Superior temporal gyrus (tissue), 1 donor: ENCODE measurements around the gene AUTS2.

Experiments used
- DNase-seq: peaks from one replicate; pipeline ENCODE4 v3.0.0-alpha.2; 2016; ENCODE audit errors: extremely low spot score

AUTS2 gene

DNA sequence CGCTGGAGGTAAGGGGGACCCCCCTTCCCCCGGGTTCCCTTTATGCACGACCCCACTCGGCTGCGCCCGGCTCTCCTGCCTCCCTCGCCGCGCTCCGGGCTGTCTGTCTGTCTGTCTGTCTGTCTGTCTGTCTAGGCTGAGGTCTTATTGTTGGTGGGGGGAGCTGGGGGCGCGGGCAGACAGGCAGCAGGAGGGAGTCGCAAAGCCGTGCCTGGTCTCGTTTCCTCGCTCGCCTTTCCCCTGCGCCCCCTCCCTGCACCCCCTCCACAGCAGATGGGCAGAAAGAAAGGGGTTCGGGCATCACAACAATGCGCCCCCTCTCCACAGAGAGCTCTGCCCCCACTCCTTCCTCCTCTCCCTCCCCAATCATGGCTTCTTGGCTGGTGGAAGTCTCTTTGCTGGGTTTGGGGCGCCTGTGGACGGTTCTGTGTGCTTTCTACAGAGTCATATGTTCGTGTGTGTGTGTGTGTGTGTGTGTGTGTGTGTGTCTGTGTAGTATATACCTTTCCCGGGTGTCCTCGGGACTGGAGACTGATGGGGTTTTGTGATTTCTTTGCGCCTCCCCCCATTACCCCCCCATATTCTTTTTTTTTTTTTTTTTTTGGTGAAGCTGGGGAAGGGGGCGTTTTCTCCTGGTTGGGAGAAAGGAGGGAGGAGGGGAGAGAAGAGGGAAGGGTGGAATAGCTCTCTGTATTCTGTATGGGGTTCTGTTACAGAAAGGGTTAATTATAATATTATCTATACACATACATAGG, 1.9 kb downstream of the AUTS2 start:
- no peak for DNase-seq

DNA sequence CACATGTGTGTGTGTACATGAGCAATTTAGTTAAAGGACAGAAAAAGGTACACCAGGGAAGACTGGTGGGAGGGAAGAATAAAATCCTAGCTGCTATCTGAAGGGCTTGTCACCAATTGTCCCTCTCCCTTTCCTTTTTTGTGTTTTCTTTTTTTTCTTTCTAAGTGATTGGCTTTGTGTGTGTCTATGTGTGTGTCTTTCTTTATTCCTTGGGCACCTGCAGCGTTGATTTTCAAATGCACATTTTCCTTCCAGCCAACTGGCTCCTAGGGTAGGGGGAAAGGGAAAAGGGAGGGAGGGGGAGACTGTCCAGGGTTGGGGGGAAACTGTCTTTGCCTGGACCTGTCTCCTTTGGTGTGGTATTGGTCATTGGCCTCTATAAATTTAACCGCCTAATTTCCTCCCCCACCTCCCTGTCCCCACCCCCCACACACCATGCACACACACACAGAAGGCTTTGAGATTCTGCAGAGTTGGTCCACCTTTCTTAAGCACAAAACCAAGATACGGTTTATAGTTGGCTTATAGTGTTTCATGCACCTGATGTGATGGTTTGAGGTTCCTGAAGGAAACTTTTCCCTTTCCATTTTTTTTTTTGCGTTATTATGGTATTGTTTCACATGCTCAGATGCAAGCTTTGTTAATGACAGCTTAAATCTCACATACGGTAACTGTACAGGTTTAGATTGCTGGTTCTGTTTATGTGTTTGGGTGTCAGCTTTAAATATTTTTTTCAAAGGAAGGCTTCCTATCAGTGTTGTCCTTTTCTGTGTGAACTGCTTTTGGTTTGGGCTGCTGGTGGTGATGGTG, 2.6 kb downstream of the AUTS2 start:
- no peak for DNase-seq

DNA sequence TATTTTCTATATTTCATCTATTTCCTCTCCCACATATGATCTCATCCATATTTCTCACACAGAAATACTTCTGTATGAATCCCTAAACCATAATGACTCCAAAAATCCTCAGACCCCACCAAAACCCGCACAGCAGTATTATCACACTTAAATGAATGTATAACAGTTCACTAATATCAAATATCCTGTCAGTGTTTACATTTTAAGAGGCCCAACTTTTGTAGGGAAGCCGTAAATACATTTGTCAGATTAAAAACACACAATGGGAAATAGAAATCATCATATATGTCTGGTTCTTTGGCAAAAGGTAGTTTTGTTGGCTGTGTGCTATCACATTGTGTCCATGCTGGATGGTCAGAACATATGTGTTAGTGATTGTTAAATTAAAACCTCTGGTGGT, 4.2 kb downstream of the AUTS2 start:
- DNase-seq, result no peak

DNA sequence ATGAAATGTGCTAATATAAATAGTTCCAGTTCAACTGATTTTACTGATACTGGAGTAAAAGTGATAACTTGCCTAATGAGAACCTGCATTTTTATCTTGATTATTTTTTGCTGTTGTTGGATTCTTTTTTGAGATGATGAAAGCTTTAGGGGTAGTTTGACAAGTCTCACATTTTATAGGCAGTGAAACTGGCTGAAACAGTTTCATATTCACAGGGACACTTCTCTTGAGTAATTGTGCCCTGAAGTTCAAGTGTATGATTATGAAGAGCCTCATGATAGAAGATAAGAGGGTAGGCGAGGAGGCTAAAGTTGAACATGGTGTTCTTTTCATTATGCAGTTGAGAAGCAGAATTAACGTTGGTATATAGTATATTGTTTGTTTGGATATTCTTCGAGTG, 5.1 kb downstream of the AUTS2 start:
- no peak for DNase-seq

DNA sequence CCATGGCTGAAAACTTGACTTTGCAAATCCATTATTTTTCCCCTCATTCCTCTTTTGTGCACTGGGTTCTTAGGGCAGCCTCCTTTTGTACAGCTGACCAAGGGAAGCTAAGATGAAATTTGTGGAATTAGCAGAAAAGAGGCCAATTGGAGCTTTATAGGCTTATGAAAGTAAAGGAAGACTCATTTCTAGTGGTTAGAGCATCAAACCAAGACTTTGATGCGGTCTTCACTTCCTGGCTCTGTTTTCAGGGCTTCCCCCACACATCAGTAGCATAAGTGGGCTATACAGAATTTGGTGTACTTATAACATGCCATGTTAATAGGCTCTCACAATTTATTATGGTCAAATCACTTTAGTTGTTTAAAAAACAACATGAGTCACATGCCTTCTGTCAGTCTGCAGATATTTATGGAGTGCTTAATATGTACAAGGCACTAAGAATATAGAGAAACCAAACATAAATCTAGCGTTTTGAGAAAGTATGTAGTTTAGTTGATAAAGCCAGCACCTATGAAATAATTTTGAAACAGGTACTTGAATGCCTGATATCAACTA, 5.7 kb downstream of the AUTS2 start:
- no peak for DNase-seq

DNA sequence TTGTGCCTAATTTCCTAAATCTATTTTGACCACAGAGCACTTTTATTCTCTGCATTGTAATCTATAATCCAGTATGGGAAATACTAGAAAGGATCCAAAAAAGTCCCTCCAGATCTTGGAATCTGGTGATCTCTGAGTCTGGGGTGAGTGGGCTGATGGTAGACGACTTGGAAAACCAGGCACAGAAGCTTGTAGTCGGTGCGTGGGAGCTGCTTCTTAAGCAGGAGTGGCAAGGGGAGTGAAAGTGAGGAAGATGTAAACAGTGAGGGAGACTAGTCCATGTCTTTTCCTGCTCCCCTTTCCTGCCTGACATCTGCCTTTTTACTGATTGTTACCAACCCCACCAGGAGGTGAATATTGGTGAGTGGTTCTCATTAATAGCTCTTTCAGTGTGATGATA, 6.8 kb downstream of the AUTS2 start:
- no peak for DNase-seq

DNA sequence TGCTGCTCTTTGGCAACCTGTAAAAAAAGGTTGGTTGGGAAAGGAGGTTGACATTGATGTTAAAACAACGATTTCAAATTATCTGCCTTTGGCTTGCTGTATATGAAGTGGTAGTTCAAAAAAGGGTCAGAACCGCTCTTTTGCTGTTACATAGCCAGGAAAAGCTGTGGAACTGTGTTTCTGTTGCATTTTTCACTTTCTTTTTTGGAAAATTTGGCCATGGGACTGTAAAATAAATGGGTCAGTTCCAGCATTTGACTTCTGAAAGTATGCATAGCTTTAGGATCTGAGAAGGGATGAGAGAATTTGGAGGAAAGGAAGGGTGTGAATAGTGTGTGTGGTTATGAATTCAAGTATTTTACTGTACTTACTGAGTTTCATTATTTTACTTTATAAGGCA, 7.3 kb downstream of the AUTS2 start:
- DNase-seq, result no peak

DNA sequence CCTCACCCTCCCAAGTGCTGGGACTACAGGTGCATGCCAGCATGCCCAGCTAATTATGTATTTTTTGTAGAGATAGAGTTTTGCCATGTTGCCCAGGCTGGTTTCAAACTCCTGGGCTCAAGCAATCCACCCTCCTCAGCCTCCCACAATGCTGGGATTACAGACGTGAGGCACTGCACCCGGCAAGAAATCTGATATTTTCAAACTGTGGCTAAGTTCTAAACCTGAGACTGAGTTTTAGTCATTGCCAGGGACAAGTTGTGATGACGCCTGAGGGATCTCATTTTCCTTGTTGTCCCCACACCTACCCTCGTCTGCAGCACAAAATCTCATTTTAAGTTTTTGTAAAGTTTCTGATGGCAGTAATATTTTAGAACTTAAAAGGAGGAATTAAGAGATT, 9.8 kb downstream of the AUTS2 start:
- no peak for DNase-seq

DNA sequence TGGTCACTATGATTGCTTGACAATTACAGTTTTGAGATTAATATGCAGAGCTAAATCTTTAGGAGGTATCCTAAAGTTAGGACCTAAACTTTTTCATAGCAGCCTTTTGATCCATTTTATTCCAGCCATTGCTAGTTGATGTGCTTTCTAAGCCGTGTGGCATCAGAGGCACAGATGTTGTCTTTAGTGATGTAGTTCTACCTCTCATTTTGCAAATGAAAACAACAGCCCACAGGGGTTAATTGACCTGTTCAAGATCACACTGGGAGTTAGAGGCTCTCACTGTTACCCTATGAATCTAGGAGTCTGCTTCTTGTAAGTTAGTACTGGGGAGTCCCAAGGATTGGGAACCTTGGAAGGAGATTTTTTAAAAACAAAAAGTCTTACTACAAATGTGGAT, 10.6 kb downstream of the AUTS2 start:
- no peak for DNase-seq

DNA sequence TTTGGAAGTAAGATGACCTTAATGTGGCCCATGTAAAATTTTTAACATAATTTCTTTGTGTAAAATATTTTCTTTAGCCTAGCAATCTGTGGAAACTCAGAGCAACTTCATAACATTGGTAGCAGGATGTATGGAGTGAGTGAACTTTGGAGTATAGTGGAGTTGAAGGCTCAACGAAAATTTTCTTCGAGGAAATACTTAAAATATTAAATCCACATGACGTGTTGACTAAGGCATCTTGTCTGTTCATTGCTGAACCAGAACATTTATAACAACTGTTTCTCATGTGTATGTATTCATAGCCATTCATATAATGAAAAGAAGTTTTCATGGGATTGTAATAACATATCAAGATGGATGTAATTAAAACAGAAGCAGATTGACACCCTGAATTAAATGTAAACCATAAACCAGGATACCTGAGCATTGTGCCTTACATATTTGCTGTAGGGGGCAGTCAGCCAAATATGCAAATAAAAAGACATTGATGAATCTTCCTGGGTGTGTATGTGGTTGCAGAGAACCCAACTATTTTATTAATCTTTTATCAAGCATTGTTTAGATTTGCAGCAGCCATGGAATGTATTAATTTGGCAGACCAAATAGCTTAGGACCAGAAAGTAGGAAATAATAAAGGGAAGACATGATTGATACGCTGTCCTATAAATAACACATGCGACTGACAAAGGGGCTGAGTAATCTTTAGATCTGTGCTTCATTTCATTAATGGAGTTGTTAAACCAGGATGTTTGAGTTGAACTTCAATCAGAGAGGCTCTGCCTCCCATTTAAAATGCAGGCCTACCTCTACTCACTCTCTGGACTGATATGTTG, 11.5 kb downstream of the AUTS2 start:
- DNase-seq, result no peak

DNA sequence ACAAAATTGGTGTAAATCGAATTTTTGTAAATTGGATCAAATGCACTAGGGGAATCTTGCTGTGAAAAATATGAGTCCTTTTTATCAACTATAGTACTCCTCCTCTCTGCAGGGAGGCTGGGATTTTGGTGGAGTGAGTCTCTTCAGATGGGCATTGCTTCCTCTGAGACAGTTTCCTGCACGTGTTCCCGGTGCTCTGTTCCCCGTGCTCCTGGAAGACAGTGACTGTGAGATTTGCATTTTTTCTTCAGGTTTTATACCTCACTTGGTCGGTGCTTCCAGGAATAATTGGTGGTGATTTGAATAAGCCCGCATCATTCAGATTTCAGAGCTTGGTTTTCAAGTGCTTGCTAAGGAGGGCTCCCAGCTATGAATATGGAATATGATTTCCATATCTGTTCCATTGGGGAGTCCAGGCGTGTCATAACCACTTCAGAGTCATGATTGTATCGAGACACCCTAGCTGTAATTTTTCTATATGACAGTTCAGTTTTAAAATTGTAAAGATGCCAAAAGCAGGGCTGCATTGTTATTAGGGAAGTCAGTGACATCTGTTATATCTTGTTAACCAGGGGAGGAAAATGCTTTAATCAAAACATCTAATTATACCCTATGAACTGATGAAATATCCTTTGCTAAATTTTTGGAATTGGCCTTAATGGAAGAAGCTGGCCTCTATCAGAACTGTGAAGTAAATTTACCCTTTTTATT, 12.3 kb downstream of the AUTS2 start:
- DNase-seq, result no peak

DNA sequence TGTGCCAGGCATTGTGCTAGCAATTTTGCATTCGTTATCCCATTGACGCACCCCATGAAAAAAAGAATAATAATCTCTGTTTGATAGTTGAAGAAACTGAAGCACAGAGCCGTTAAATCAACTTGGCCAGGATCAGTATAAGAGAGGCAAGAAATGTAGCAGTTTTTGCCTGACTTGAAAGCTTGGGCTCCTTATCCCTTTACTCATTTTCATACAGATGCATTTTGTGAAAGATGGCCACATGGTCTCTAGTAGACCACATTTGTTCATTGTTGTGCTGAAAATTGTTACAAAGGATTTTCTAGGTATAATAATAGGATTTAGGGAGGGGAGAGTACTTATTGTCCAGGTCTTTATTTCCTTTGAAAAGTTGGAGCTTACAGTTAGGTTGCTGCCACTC, 14.7 kb downstream of the AUTS2 start:
- DNase-seq, result no peak

DNA sequence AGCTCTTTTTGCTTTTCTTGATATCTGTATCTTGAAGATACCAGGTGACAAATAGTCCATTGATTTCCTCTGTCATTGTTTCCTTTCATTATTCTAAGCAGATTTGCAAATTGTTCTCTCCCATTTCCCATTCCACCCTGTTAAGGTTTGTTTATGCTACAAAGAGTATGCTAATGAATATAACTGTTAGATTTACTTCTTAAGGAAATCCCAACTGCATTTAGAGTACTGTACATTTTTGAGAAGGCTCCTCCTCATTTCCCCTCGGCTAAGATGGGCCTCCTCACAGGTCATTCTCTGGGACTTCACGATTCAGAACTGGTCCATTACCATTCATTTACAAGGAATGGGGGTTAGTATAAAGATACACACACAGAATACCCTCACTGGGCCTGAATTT, 15.6 kb downstream of the AUTS2 start:
- DNase-seq, result no peak

DNA sequence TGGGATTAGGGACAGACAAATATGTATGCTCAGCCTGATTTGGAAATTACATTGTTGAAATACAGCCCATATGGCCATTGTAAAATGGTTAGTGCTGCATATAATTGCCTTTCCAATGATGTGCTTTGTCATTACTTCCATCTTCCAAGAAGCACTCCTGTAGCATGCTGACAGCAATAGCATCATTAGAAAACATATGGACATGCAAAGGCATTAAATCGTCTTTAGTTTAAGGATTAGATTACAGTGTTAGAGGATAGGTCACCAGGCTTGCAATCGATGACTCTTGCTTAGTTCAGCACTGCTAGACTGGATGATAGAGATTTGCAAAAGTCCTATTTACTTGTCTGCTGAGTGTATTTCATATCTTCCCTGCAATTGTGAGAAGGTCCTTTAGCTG, 17.4 kb downstream of the AUTS2 start:
- no peak for DNase-seq

DNA sequence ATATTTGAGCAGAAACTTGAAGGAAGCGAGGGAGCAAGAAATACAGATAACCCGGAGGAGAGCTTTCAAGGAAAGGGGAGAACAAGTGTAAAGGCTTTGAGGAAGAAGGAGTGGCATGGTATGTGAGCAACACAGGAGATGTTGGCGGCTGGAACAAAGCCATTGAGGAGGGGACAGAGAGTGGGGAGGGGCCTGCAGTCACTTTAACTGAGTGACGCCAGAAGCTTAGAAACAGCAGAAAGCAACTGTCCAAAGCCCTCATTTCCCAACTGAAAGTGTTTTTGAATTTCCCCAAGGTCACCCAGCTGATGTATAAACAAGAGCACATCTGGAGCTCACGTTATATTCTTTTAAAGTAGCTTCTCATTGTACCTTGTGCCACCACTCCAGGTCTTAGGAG, 19.1 kb downstream of the AUTS2 start:
- DNase-seq, result no peak

DNA sequence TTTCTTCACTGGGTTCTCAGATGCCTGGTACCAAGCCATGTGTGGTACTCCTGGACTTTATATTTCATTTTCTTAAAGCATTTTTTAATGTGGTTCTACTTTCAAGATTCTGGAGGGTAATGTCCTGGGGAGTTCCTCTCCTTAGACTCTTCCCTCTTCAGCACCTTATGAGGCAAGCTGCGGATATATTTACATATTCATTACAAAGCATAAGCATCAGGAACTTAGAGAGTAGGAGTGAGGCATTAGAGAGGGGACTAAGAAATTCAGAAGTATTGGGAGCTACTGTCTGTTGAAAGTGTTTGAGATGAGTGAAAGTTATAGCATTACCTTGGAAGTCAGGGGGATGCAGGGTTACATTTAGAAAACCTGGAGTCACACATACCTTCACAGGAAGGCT, 20.8 kb downstream of the AUTS2 start:
- no peak for DNase-seq

DNA sequence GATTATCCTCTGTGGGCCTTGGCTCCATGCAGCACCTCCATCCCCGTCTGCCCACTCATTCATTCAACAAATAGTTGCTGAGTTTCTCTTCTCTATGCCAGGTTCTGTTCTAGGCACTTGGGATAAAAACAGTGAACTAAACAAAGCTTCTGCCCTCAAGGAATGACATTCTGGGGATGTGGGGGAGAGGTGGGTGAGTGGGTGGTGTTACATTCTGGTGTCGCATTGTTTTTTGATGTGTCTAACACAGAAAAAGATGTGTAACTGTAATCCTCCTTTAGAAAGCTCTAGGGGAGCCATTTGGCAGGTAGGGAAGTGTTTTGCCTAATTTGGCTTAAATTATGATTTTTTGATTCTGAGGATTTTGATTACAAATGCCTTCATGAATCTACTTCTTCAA, 21.4 kb downstream of the AUTS2 start:
- no peak for DNase-seq

DNA sequence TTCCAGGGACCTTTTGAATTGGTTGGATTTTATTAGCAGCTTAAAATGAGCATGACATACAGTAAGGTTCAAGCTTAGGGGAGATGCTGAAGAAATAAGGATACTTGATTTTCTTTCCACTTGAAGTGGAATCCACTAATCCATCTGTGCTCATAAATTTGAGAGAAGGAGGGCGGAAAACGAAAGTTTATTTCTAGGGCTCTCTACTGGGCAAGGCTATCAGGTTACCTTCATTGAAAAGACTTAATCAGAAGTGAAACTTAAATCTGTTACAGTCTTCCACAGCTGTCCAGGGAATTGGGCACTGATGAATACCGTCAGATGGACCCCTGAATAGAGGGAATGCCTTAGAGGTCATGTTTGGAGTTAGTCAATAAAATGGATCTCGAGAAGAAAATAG, 21.8 kb downstream of the AUTS2 start:
- DNase-seq, result no peak

DNA sequence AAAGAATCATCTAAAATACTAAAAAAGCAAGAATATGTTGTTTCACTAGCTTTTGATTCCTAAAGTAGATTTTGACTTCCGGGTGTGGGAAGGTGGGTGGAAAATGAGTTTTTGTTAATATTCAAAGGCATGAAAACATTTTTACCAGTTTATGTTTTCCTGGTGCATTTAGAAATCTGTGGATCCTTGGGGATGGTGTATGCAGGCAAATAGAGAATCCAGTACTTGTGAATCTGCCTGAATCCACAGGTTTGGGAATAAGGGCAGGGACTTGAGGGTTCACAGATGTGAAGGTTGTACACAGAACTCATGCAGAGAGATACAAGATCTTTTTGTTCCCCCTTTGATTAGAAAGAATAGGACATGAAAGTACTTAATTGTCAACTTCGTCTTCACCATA, 22.4 kb downstream of the AUTS2 start:
- DNase-seq, result no peak

DNA sequence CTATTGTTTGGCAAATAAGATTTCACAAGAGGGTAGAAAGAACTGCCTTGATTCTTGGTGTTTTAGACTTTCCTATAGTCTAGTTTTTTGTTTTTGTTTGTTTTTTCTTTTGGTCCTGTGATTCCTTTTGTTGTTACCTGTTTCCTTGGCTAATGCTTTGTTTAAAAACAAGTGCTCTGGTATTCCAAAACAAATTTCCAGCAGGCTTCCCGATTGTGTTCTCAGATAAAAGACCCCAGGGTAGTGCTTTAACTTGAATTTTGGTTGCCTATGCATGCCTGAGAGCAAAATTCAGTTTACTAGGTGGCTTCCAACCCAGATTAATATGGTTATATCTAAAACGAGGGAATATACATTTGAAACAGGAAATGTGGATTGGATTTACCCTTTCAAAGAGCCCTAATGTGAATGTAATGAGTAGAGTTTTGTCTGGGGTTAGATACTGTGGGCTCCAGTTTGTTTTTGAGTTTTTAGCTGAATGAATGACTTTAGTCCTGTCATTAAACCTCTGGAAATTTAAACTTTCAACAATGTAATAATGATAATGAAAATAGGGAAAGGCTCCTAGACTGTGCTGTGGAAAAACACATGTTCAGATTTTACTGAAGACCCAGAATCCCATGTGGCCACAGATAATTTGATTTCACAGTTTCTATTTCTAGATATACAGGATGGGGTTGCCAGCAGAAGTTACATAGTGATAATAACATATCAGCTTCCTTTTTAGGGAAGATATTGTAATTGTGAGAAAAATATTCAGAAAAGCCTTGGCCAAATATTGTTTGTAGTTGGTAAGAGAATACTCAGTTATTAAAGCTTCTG, 23.9 kb downstream of the AUTS2 start:
- DNase-seq, result no peak

DNA sequence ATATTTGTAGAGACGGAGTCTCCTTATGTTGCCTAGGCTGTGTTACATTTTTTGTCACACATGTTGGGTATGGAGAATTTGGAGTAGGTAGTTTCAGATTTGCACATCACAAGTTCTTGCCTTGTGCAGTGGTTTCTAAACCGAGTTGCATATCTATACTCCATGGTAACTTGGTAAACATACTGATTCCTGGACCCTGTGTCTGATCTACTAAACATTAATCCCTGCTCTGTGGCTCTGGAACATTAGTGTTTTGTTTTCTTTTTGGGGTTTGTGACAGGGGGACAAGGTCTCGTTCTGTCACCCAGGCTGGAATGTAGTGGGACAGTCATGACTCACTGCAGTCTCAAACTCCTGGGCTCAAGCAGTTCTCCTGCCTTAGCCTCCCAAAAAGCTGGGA, 24.7 kb downstream of the AUTS2 start:
- no peak for DNase-seq
